Central memory CD4-positive, alpha-beta T cell (primary cell): ENCODE data around the gene TMEM221.

Experiments used
- DNase-seq: peaks from one replicate; pipeline ENCODE4 v3.0.0; 2022

TMEM221 gene

DNA sequence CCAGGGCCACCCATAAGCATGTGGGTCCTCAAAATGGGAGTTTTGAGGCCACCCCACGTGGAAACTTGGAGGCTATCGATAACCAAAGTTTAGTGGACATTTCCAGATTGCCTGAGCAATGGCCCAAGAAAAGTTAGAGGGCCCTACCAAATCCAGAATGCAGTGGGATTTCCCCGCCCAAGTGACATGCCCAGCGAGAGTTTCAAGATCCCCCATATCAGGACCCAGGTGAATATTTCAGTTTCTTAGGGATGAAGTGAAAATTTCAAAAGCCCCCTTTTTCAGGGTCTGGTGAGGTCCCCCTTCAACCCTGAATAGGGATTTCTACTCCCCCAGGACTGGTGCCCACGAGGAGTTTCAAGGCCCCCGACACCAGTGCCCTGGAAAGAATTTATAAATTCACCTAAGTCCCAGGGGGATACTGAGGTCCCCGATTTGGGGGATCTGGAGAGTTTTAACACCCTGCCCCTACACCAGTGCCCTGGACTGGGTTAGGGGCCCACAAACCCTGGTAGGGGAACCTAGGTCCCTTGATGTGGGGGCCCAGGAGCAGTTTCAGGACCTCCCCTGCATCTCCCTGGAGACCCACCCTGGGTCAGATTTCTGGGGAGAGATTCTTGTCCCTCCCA, 43.7 kb downstream of the TMEM221 start:
- no peak for DNase-seq

DNA sequence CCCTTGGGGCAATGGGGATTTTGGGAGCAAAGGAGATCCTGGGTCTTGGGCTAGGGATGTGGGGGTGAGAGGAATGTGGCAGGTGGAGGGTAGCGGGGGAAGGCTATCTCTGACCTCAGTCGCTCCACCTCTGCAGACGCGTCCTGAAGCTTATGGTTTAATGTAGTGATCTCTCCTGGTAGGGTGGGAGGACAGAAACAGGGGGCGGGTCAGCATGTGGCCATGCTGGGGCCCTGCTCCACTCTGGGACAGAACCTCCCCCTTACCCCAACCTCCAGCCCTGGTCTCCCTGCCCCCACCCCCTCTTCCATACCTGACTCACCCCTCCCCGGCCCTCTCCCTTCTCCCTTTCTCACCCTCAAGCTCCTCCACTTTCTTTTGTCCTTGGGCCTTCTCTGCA, 44.5 kb downstream of the TMEM221 start:
- no peak for DNase-seq

- DNase-seq = no peak
Observed at GRCh38 chr19:17402982-17403855, 45.2 kb downstream of the TMEM221 start.

- no peak for DNase-seq
Observed at GRCh38 chr19:17401628-17402027, 46.8 kb downstream of the TMEM221 start.

- no peak for DNase-seq
Observed at GRCh38 chr19:17398902-17399527, 49.5 kb downstream of the TMEM221 start.

- peak; percentile 37 for DNase-seq
Observed at GRCh38 chr19:17394891-17395415, 53.5 kb downstream of the TMEM221 start.

GRCh38 chr19:17393914-17394313, 54.6 kb downstream of the TMEM221 start, which contains the start of gene CCDC194:
Gene CCDC194 (minus strand): TSS chr19:17394196. CDS start chr19:17394158, 38 bp downstream.
- no peak for DNase-seq

DNA sequence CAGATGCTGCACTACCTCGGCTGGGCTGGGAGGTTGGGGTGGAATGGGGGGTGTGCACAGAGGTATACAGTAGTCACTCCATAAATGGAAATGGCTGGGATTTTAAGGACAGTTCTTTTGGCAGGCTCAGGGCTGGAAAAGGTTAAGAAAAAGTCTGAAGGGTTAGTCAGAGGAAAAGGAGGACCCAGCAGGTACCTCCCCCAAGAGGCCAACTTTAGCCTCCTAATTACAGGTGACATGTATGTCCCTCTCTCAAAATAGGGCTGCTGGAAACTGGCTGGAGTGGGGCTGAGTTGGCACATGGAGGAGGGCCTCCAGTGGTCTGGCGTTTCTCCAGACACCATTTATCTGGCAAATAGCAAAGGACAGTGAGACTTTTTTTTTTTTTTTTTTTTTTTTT, 55.5 kb downstream of the TMEM221 start:
- DNase-seq = no peak

- no peak for DNase-seq
Observed at GRCh38 chr19:17391371-17392151, 56.9 kb downstream of the TMEM221 start.

DNA sequence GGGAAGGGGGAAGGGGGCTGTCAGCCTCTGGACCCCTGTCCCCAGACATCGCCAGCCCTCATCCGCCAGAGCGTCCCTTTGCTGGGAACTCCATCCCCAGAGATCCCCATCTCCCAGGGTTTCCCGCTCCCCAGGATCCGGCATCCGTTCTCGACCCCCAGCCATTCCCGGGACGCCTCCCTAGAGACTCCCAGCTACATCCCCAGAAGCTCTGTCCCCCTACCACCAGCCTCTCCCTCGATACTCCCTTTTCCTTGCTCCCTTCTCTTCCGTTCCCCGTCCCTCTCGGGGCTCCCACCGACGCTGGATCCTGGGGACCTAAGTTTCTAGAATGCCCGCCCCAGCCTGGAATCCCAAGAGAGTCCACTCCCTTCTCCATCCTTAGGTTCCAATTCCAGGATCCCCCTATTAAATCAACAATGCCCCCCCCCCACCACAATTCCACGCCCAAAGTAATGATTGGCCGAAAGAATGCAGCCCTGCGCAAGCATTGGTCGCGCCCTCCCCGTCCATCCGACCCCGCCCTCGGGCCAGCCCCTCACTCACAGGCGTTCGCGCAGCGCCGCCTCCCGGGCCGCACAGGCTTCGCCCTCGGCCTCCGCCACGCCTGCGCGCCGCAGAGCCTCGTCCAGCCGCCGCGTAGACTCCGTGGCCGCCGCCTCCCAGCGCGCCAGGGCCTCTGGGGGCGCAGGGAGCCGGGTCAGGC, 57.6 kb downstream of the TMEM221 start:
- peak; percentile 79 for DNase-seq

DNA sequence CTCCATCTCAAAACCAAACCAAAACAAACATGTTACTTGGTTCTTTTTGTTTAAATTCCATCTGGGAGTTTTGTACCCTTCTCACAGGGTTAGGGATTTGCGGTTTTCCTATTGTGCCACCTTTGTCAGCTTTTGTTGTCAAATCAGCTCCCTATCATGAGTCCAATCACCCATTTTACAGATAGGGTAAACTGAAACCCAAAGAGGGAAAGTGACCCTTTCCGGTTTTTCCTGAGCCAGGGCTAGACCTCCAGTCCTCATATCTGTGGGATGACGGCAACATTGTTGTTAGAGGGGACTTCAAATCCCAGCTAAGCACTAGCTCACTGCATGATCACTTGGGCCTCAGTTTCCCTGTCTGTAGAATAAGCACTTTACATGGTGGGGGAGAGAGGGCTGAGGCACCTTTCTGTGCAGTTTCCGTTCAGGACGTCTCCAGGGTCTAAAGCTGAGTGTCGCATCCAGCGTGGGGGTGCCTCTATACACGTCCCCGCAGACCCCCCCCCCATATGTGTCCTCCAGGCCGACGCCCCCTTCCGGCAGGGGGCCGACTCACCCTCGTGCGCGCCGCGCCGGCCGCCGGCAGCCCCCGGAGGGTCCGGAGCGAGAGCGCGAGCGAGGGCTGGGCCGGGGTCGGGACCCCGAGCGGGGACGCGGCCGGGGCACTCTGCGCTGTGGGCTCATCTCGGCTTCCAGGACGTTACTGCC, 58.4 kb downstream of the TMEM221 start:
- DNase-seq = no peak

DNA sequence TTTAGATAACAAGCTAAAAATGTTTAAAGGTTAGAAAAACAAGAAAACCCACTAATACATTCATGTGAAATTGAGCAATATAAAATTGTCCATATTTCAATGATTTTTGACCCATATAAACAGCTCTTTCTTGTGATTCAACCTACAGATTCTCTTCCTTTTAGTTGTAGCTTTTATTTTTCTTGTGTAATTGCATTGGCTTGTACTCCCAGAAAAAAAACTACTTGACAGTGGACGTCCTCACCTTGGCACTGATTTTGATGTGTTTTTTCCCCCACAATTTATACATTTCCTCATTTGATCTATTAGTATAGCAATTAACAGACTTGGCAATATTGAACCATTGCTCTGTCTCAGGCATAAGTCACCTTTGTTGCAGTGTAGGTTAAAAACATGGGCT, 59.2 kb downstream of the TMEM221 start:
- no peak for DNase-seq

GRCh38 chr19:17385878-17386611, 62.4 kb downstream of the TMEM221 start:
- DNase-seq = peak; percentile 43
